Panc1 (cell line): ENCODE data around the gene HBS1L. TPM values are rescaled to one million over a fixed set of nuclear protein-coding genes. Genes with fewer than 3 reads are reported as not detected.

Experiments used
- ATAC-seq: fragments of 200-7000 bp; cut with Tn5 transposase; 2 replicates; pipeline ENCODE4 v1.9.1; 2020; ENCODE audit warnings: mild to moderate bottlenecking, moderate library complexity
- BruUV-seq: library from RNA; stranded (reverse); fragments of 400-500 nt; replicated peaks from 2 replicates; lab custom pipeline; 2021; lab: Mats Ljungman, UMichigan
- CTCF ChIA-PET: fragments of 300-600 bp; sonication (Branson Sonifier 250); formaldehyde crosslinking; loops from one replicate; lab custom pipeline; 2022; ENCODE audit warnings: antibody characterized with exemption; lab: Charles Lee
- POLR2A ChIA-PET: fragments of 300-600 bp; sonication (Branson Sonifier 250); formaldehyde crosslinking; loops from one replicate; lab custom pipeline; 2022; ENCODE audit warnings: antibody characterized with exemption; lab: Charles Lee
- DNase-seq: peaks from one replicate; pipeline ENCODE4 v3.0.0-alpha.2; 2010; ENCODE audit warnings: low read depth, low spot score
- H3K27ac ChIP-seq: 2 replicates; pipeline ENCODE4 v1.5.1; 2011; ENCODE audit warnings: mild to moderate bottlenecking, low read length, inconsistent platforms
- H3K27me3 ChIP-seq: fragments of 200-500 bp; sonication (Bioruptor generic); 2 replicates; pipeline ENCODE4 v1.6.0; 2014; ENCODE audit warnings: low read length, inconsistent platforms; ENCODE audit not compliant: control insufficient read depth, insufficient read depth
- H3K36me3 ChIP-seq: fragments of 200-500 bp; sonication (Bioruptor generic); 2 replicates; pipeline ENCODE4 v1.5.1; 2014; ENCODE audit warnings: inconsistent platforms, mild to moderate bottlenecking, low read length, moderate library complexity; ENCODE audit not compliant: control insufficient read depth, insufficient read depth
- H3K4me1 ChIP-seq: 2 replicates; pipeline ENCODE4 v1.5.1; 2011; ENCODE audit warnings: inconsistent platforms, mild to moderate bottlenecking, low read length, moderate library complexity; ENCODE audit not compliant: control insufficient read depth, insufficient read depth
- H3K4me3 ChIP-seq, 2 experiments: 2 replicates each; pipeline ENCODE4 v1.5.1; 2011 to 2012; ENCODE audit warnings: low read depth in 2 of 2, low read length in 2 of 2, mild to moderate bottlenecking in 2 of 2, inconsistent platforms in 1 of 2, moderate library complexity in 1 of 2
- H3K9me3 ChIP-seq: fragments of 200-500 bp; sonication (Bioruptor generic); 2 replicates; pipeline ENCODE4 v1.5.1; 2014; ENCODE audit warnings: low read depth, mild to moderate bottlenecking, inconsistent platforms, low read length, moderate library complexity; ENCODE audit not compliant: control insufficient read depth, insufficient read depth
- CTCF ChIP-seq: fragments of 450-650 bp; IDR thresholded peaks from 2 replicates; pipeline ENCODE4 v1.5.1; 2017; ENCODE audit warnings: mild to moderate bottlenecking
- POLR2AphosphoS5 ChIP-seq: IDR thresholded peaks from 2 replicates; pipeline ENCODE4 v1.6.1; 2012; ENCODE audit warnings: mild to moderate bottlenecking, low read depth, low read length, moderate library complexity
- REST ChIP-seq, 2 experiments: IDR thresholded peaks; 2 replicates each; pipeline ENCODE4 v1.6.1; 2011 to 2012; ENCODE audit warnings: low read depth in 2 of 2, control low read depth in 1 of 2, low read length in 1 of 2, mild to moderate bottlenecking in 1 of 2, moderate library complexity in 1 of 2; ENCODE audit not compliant: insufficient read depth in 1 of 2
- SIN3A ChIP-seq: IDR thresholded peaks from 2 replicates; pipeline ENCODE4 v1.6.1; 2012; ENCODE audit warnings: low read depth, mild to moderate bottlenecking, low read length, moderate library complexity, borderline replicate concordance; ENCODE audit not compliant: insufficient read depth
- TCF7L2 ChIP-seq: IDR thresholded peaks from 2 replicates; pipeline ENCODE4 v1.6.1; 2011; ENCODE audit warnings: mild to moderate bottlenecking, low read depth, low read length, inconsistent platforms
- in situ Hi-C: cut with HindIII; loops from 2 replicates; pipeline ENCODE4 v1.10.0; 2016; ENCODE audit warnings: low sequenced_read_pairs, low pct_unique_long_range_greater_than_20kb
- intact Hi-C: fragments of 100-400 bp; cut with micrococcal nuclease; formaldehyde crosslinking; loops from one replicate; pipeline ENCODE4 v1.10.0; 2022; ENCODE audit not compliant: unreplicated experiment
- total RNA-seq: library from RNA; stranded (reverse); gene quantifications from one replicate; pipeline ENCODE4 v1.2.1, GENCODE V29; 2021; ENCODE audit not compliant: unreplicated experiment

Gene HBS1L
- total RNA-seq, 1 experiment from 2014 or later, result 79.2 TPM

GRCh38 chr6:134994431-134994830 lies 60.2 kb downstream of the HBS1L start:
- Histone ChIP-seq H3K4me3 (no peak overlapping the region), H3K36me3 (peaks cover 24% of the 10 kb centered on the region), H3K27ac (no peak overlapping the region), H3K9me3 (no peaks in the 10 kb centered on the region), H3K27me3 (no peaks in the 10 kb centered on the region), H3K4me1 (no peaks in the 10 kb centered on the region)
- ATAC-seq (no peak), DNase-seq (no peak)
- no TSS peak for BruUV-seq
- ChIA-PET CTCF (no interaction called here), POLR2A (no interaction called here)
- TF ChIP-seq SIN3A, result no peak
- TF ChIP-seq CTCF, result no peak
- no peak for TF ChIP-seq REST (IDR thresholded peaks at IDR 0.05; ENCODE audit: insufficient read depth in 1 of 2, low read depth in 2 of 2, low read length in 1 of 2)
- TF ChIP-seq TCF7L2, result no peak
- no peak for TF ChIP-seq POLR2AphosphoS5
- in situ Hi-C loops (no loop called here), intact Hi-C loops (no loop called here)

- H3K36me3 ChIP-seq, result peaks cover 20% of the 10 kb centered on the region
- no peak overlapping the region for H3K27ac ChIP-seq
- ChIA-PET CTCF (no interaction called here), POLR2A (no interaction called here)
- no peak overlapping the region for H3K4me3 ChIP-seq
- H3K27me3 ChIP-seq, result no peaks in the 10 kb centered on the region
- intact Hi-C loops (no loop called here), in situ Hi-C loops (no loop called here)
- no peaks in the 10 kb centered on the region for H3K9me3 ChIP-seq
- no peak for ATAC-seq
- H3K4me1 ChIP-seq, result no peaks in the 10 kb centered on the region
- no peak for TF ChIP-seq POLR2AphosphoS5
- no peak for TF ChIP-seq REST (IDR thresholded peaks at IDR 0.05; ENCODE audit: insufficient read depth in 1 of 2, low read depth in 2 of 2, low read length in 1 of 2)
- no peak for TF ChIP-seq SIN3A
- TF ChIP-seq TCF7L2, result no peak
- TF ChIP-seq CTCF, result no peak
- no peak for DNase-seq
- BruUV-seq, result no TSS peak
Measured at GRCh38 chr6:134992155-134992554, 62.5 kb downstream of the HBS1L start.
